Adrenal gland (tissue), 12 donors: Measurements from ENCODE around the gene PRSS12. TPM values are rescaled to one million over a fixed set of nuclear protein-coding genes. Genes with fewer than 3 reads are reported as not detected.

Source experiments
- DNase-seq, 7 donors: peaks; one replicate each; pipeline ENCODE4 v3.0.0-alpha.2; 2019 to 2020
- H3K27ac ChIP-seq, 5 donors: fragments of 200-600 bp; sonication (generic) in 4 of 5; 1 replicate in 3 of 5; 2 replicates in 2 of 5; pipeline versions ENCODE4 v1.5.1 to v1.8.0; 2016 to 2020; ENCODE audit warnings: mild to moderate bottlenecking in 1 of 5
- H3K27me3 ChIP-seq: fragments of 200-600 bp; 2 replicates; pipeline ENCODE4 v1.8.0; 2021
- H3K36me3 ChIP-seq, 2 donors: fragments of 200-600 bp; replicated peaks in 1 of 2; 1 replicate in 1 of 2; 2 replicates in 1 of 2; pipeline versions ENCODE4 v1.5.1 to v1.8.0; 2018 to 2022
- H3K4me1 ChIP-seq, 2 donors: fragments of 200-600 bp; replicated peaks in 1 of 2; 1 replicate in 1 of 2; 2 replicates in 1 of 2; pipeline versions ENCODE4 v1.5.1 to v1.8.0; 2018 to 2021
- H3K4me3 ChIP-seq, 4 donors: fragments of 200-600 bp; sonication (generic) in 3 of 4; one replicate each; pipeline ENCODE4 v1.5.1; 2016 to 2018
- H3K9me3 ChIP-seq, 3 donors: fragments of 200-600 bp; sonication (generic) in 1 of 3; replicated peaks in 1 of 3; 1 replicate in 2 of 3; 2 replicates in 1 of 3; pipeline versions ENCODE4 v1.5.1 to v1.8.0; 2016 to 2021
- POLR2A ChIP-seq, 2 donors: fragments of 450-650 bp; IDR thresholded peaks; one replicate each; pipeline ENCODE4 v1.6.1; 2017; ENCODE audit warnings: antibody characterized with exemption in 2 of 2, mild to moderate bottlenecking in 2 of 2, moderate library complexity in 1 of 2
- WGBS, 4 donors: extraction: QIAGEN DNeasy Blood & Tissue Kit in 2 of 4; methylation state at CpG; one replicate each; pipeline versions ENCODE4 v1.1.5 to v1.1.7; 2013 to 2017; 5-methylcytosine and 5-hydroxymethylcytosine counted together
- intact Hi-C, 2 donors: fragments of 100-400 bp; cut with DNase I; formaldehyde crosslinking; loops; one replicate each; pipeline versions ENCODE4 v1.14.1 to v1.15.0; 2022 to 2023
- polyA plus RNA-seq, 3 donors: library from polyadenylated mRNA; stranded (reverse); fragments of 200-250 nt in 2 of 3; fragments of 350-450 nt in 1 of 3; fragmentation: Illumina TruSeq in 1 of 3; extraction: RNeasy Lipid Tissue Mini Kit (QIAGEN cat#74804) in 1 of 3; gene quantifications; one replicate each; pipeline ENCODE4 v1.2.3, GENCODE V29; 2013 to 2014
- total RNA-seq, 9 donors: library from RNA; depleted of rRNA in 4 of 9; stranded (reverse); fragments of >200 nt in 4 of 9; fragments of 120-200 nt in 1 of 9; fragmentation: NEBNext Ultra II Directional in 1 of 9; extraction: Animal tissue kit (Norgen Biotek cat#: 25700) in 1 of 9; gene quantifications; one replicate each; pipeline versions ENCODE4 v1.1.0 to v1.2.4, GENCODE V29; 2013 to 2023
- TF ChIP-seq, protein P1 (sequence below), 6 experiments: fragments of 450-650 bp in 4 of 6; fragments of 200-600 bp in 2 of 6; sonication (generic) in 1 of 6; IDR thresholded peaks; 1 replicate in 5 of 6; 2 replicates in 1 of 6; pipeline versions ENCODE4 v1.5.1 to v1.8.0; 2016 to 2021; ENCODE audit warnings: antibody characterized with exemption in 6 of 6, mild to moderate bottlenecking in 2 of 6, moderate library complexity in 1 of 6
- donor health status: healthy with polysubstance abuse.
- donor health status: Bipolar disorder and iron deficiency.
- donor health status: DM: yes; HTN: yes; CAD: no.
- donor health status: DM: no; HTN: no; CAD: no.
- donor health status: DM: no; HTN: no; CAD: no.
- donor health status: DM: yes; HTN: yes; CAD: no.

The PRSS12 gene
- total and polyA plus RNA-seq, 12 donors, result 0.07 to 0.89 (median 0.23) TPM; not detected in 3

GRCh38 chr4:118343501-118343900, 9.3 kb downstream of the PRSS12 start:
- WGBS, 4 donors, result 81 to 100% (median 92%) methylated on average over 3 of the region's 3 CpGs
- Histone ChIP-seq H3K4me3 (no peak overlapping the region), H3K4me1 (no peaks in the 10 kb centered on the region), H3K27ac (no peak overlapping the region), H3K9me3 (no peaks in the 10 kb centered on the region), H3K27me3 (peaks cover 10% of the 10 kb centered on the region), H3K36me3 (no peaks in the 10 kb centered on the region)
- intact Hi-C loops, result no loop called here
- DNase-seq, result no peak
- no peak for TF ChIP-seq POLR2A (IDR thresholded peaks at IDR 0.05)
- TF ChIP-seq, protein P1, sequence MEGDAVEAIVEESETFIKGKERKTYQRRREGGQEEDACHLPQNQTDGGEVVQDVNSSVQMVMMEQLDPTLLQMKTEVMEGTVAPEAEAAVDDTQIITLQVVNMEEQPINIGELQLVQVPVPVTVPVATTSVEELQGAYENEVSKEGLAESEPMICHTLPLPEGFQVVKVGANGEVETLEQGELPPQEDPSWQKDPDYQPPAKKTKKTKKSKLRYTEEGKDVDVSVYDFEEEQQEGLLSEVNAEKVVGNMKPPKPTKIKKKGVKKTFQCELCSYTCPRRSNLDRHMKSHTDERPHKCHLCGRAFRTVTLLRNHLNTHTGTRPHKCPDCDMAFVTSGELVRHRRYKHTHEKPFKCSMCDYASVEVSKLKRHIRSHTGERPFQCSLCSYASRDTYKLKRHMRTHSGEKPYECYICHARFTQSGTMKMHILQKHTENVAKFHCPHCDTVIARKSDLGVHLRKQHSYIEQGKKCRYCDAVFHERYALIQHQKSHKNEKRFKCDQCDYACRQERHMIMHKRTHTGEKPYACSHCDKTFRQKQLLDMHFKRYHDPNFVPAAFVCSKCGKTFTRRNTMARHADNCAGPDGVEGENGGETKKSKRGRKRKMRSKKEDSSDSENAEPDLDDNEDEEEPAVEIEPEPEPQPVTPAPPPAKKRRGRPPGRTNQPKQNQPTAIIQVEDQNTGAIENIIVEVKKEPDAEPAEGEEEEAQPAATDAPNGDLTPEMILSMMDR (IDR thresholded peaks at IDR 0.05), result no peak

GRCh38 chr4:118340109-118340508, 12.7 kb downstream of the PRSS12 start:
- Histone ChIP-seq H3K27me3 (no peaks in the 10 kb centered on the region), H3K36me3 (no peaks in the 10 kb centered on the region), H3K27ac (no peak overlapping the region), H3K4me1 (no peaks in the 10 kb centered on the region), H3K9me3 (no peaks in the 10 kb centered on the region), H3K4me3 (no peak overlapping the region)
- no peak for TF ChIP-seq POLR2A (IDR thresholded peaks at IDR 0.05)
- WGBS, 4 donors, result 69 to 75% (median 73%) methylated on average over 2 of the region's 2 CpGs
- intact Hi-C loops, result no loop called here
- no peak for DNase-seq

GRCh38 chr4:118338981-118339765, 13.6 kb downstream of the PRSS12 start:
- no peaks in the 10 kb centered on the region for H3K4me1 ChIP-seq
- no peaks in the 10 kb centered on the region for H3K36me3 ChIP-seq
- TF ChIP-seq POLR2A (IDR thresholded peaks at IDR 0.05), result no peak
- TF ChIP-seq, protein P1 (IDR thresholded peaks at IDR 0.05), result no peak
- intact Hi-C loops, result no loop called here
- WGBS, 4 donors, result 61 to 76% (median 70%) methylated on average over 1 of the region's 1 CpG
- H3K9me3 ChIP-seq, result no peaks in the 10 kb centered on the region
- H3K27me3 ChIP-seq, result no peaks in the 10 kb centered on the region
- H3K4me3 ChIP-seq, result no peak overlapping the region
- no peak overlapping the region for H3K27ac ChIP-seq
- DNase-seq, result no peak

DNA sequence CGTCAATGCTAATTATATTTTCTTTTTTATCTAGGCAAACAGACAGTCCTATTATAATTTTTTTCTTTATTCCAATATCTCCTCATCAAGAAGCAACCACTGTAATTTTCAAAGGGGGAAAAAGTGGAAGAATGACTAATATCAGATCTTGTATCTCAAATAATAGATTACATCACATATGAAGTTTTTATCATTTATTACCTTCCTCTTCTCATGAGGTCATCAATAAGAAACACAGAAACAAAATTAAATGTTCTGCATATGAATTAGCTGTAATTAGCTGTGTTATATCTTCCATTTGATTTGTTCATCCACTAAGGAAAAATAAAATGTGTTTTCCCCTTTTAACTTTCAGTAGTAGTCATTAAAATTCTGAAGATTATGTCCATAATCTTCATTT, 14.3 kb downstream of the PRSS12 start:
- H3K36me3 ChIP-seq, result no peaks in the 10 kb centered on the region
- WGBS, 4 donors, result 65 to 76% (median 70%) methylated on average over 1 of the region's 1 CpG
- H3K27ac ChIP-seq, result no peak overlapping the region
- no peak for DNase-seq
- TF ChIP-seq, protein P1 (IDR thresholded peaks at IDR 0.05), result no peak
- TF ChIP-seq POLR2A (IDR thresholded peaks at IDR 0.05), result no peak
- H3K4me1 ChIP-seq, result no peaks in the 10 kb centered on the region
- H3K9me3 ChIP-seq, result no peaks in the 10 kb centered on the region
- no peaks in the 10 kb centered on the region for H3K27me3 ChIP-seq
- H3K4me3 ChIP-seq, result no peak overlapping the region
- intact Hi-C loops, result no loop called here

GRCh38 chr4:118337954-118338353, 14.8 kb downstream of the PRSS12 start:
- H3K27ac ChIP-seq, result no peak overlapping the region
- no peaks in the 10 kb centered on the region for H3K36me3 ChIP-seq
- no peaks in the 10 kb centered on the region for H3K9me3 ChIP-seq
- no peaks in the 10 kb centered on the region for H3K4me1 ChIP-seq
- WGBS, 4 donors, result 91 to 95% (median 94%) methylated on average over 4 of the region's 4 CpGs
- DNase-seq, result no peak
- no peaks in the 10 kb centered on the region for H3K27me3 ChIP-seq
- TF ChIP-seq, protein P1 (IDR thresholded peaks at IDR 0.05), result no peak
- no peak for TF ChIP-seq POLR2A (IDR thresholded peaks at IDR 0.05)
- no peak overlapping the region for H3K4me3 ChIP-seq
- intact Hi-C loops, result no loop called here
